HG02571 (cell line): ENCODE measurements around the gene ARID4B.
"Not testable (repeated sequence)": the region's sequence is repeated elsewhere in the genome, so short reads cannot be mapped to it uniquely, and the experiment has no call there.

Experiments
- ATAC-seq: cut with Tn5 transposase; IDR thresholded peaks from one replicate; pipeline ENCODE4 v1.9.1; 2021; ENCODE audit warnings: mild to moderate bottlenecking, moderate library complexity; ENCODE audit not compliant: unreplicated experiment

The ARID4B gene

DNA sequence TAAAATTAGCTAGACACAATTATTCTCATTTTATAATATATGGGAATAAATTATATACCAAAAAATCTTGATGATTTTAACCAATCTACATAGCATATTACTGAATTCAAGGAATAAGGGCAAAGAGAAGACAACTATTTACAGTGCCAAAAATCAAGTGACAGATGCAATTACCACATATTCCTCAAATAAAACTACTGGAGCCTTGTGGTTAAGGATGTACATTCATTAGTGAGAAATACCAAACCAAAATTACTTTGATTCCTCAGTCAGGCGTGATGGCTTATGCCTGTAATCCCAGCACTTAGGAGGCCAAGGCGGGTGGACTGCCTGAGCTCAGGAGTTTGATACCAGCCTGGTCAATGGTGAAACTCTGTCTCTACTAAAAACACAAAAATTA, 98.1 kb downstream of the ARID4B start:
- no peak for ATAC-seq

DNA sequence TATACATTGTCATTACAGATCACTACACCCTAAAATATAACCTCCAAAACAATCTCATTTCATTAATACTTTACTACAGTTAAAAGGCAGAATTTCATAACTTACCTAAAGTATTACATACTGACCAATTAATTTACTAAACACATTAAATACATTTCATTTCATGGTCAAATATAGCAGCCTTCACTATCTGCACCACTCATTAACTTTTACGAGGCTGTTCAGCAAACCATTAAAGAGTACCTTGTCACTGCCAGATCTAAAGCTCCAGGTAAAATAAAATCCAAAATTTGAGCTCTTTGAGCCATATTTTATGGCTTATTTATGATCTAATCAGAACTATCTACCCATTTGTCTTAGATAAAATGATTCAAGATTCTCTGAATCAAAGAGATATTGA, 100.6 kb downstream of the ARID4B start:
- ATAC-seq = no peak

DNA sequence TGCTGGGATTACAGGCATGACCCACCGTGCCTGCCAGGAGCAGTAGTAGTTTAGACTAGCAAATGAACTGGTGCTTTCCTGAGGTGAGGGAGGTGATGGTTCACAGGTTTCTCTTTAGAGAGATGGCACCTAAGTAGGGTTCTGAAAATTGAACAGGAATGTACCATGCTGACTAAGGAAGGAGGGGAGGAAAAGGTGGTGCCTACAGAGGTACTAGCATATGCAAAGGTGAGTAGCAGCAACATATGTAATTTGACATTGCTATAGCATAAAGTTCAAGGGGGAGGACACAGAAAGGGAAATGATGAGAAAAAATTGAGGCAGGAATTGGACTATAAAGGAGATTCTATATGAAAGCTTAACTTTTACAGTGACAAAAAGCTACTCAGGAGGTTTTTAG, 101.0 kb downstream of the ARID4B start:
- no peak for ATAC-seq

DNA sequence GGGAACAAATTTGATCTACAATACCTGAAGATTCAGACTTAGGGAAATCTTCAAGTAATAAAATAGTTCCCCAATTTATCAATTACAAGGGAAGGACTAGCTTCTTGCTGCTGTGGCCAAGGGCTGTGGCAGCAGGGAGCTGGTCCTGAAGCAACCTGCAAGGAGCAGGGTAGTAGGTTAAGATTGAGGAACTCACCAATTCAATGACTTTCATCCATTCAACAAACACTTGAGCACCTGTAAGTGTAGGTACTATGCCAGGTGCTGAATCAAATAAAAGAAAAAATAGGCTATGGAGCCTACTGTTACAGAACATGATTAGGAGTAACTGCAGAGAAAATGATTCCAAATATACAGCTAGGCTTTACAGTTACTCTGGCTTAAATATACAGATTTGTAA, 102.7 kb downstream of the ARID4B start:
- ATAC-seq = no peak

DNA sequence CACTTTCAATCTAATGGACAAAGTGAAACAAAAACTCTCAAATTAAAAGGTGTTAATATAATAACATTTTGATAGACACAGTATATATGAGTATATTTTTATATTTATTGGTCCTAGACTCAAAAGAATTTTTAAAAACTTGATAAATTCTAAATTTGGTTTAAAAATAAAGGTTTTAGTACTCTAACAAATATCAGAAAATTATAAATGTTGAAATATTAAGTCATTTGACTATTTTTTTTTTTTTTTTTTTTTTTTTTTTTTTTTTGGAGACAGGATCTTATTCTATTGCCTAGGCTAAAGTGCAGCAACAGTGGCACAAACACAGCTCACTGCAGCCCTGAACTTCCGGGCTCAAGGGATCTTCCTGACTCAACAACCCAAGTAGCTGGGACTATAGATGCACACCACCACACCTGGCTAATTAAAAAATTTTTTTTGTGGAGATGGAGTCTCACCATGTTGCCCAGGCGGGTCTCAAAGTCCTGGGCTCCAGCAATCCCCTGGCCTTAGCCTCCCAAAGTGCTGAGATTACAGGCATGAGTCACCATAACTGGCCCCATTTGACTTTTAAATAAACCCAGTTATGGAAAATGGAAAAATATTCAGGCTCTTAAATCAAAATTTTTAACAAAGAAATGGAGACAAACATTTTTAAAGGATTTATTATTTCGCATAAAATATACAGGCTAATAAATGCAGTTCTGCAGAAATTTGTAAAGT, 106.2 kb downstream of the ARID4B start:
- ATAC-seq = no peak

DNA sequence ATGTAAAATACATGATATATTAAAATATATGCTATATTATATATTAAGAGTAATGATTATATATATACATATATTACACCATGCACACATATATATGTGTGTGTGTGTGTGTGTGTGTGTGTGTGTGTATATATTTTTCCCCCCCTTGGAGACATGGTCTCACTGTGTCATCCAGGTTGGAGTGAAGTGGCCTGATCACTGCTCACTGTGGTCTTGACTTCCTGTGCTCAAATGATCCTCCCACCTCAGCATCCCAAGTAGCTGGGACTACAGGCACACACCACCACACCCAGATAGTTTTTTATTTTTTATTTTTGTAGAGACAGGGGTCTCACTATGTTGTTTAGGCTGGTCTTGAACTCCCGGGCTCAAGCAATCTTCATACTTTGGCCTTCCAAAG, 112.5 kb downstream of the ARID4B start:
- no peak for ATAC-seq

DNA sequence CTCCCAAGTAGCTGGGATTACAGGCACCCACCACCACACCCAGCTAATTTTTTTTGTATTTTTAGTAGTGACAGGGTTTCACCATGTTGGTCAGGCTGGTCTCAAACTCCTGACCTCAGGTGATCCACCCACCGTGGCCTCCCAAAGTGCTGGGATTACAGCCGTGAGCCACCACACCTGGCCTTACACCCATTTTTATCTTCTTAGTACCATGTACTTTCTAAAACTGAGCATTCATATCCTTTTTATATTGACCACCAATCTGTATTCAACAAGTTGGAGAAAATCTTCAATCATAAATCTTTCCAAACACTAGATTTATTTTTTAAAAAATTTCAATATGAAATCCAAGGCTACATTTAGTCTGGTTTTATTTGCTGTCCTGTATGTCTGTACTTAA, 113.0 kb downstream of the ARID4B start:
- ATAC-seq = not testable (repeated sequence)

DNA sequence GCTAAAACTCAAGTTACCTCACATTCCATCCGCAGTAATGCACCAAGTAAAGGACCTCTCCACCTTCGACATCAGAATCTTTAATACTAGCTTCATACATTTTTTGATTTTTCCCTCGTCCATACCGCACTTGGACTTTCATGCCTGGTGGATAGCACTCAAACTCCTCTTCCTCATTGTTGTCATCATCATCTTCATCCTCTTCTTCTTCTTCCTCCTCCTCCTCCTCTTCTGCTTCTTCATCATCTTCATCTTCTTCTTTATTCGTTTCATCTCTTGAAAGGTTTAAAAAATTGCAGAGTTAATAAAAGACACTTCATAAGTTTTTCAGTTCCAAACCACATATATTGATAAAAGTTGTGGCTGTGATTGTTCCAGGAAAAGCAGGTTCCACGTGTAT, 114.2 kb downstream of the ARID4B start:
- no peak for ATAC-seq

DNA sequence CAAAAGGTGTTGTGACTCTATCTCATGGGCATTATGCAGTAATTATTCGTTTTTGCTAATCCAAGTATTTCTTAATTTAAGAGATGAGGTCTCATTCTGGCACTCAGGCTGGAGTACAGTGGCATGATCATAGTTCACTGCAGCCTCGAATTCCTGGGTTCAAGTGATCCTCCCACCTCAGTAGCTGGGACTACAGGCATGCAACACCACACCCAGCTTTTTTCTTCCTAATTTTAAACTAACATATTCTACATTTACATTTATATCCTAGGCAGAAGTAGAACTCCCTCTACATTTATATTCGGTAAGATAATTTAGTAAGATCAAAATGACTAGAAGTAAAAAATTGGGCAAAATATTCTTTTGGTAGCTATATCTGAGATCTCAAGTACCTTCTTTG, 116.5 kb downstream of the ARID4B start:
- ATAC-seq = no peak

DNA sequence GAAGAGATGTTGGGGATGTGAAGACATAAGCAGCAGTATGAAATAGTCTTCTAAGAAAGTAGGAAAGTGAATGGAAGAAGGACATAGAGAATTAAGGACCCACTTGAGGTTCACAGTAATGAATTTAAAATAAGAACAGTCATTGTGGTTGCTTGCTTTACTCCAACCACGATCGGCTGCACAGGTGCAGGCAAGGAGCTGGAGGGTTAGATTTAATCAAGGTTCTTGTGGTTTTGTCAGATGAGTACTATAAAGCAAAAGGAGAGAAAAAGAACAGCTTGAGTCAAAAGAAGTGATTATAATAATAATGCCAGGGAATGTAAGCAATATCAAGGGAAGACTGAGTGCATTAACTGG, 120.8 kb downstream of the ARID4B start:
- ATAC-seq = no peak

DNA sequence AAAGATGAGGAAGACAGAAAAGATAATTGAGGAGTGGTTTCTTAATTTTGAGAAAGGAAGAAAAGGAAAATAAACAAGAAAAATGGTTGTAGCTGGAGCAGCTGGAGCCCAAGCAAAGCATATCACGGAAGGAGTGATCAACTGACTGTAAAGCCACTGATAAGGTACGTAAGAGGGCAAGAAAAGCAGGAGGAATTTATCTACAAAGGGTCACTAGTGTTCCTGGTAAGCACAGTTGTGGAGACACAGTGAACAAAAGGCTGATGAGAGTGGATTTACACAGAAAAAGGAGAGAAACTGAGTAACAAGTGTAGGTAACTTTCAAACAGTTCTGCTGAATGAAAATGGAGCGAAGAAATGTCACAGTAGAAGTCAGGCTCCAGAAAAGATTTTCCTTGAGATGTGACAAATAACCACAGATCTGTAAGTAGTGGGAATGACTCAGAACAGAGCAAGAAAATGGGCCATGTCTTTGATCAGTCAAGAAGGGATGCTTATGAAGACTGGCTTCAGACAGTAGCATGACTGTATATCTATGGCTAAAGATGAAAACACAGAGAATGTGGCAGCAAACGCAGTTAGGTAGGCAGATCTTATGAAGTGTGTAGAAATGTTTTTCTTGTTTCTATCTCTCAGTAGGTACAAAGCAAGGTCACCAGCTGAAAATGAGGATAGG, 121.3 kb downstream of the ARID4B start:
- no peak for ATAC-seq

DNA sequence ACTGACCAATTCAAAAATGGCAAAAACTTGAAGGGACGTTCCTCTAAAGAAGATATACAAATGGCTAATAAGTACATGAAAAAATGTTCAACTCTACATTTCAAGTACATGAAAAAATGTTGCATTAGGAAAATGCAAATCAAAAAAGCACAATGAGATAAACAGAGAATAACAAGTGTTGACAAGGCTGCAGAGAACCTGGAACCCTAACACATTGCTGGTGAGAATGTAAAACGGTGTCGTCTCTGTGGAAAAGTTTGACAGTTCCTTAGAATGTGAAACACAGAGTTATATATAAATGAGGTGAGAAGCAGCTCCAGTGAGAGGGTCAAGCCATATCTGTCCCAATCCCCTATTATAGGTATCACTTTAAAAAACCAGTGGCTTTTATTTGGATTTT, 122.3 kb downstream of the ARID4B start:
- ATAC-seq = no peak

DNA sequence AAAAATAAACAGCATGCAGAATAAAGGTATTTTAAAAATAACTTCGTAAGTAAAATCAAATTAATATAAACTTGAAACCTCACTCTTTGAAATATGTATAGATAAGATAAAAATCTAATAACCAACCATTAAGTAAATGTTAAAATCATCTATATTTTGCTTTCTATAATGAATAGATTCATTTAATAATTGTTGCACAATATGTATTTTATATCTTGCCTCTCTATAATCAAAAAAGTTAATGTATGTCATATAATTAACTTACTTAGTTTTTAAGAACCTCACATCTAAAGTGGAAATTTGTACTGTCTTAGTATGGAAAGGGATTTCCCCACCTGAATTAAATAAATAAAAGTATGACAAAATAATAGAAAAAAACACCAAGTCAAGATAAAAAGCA, 124.6 kb downstream of the ARID4B start:
- no peak for ATAC-seq

DNA sequence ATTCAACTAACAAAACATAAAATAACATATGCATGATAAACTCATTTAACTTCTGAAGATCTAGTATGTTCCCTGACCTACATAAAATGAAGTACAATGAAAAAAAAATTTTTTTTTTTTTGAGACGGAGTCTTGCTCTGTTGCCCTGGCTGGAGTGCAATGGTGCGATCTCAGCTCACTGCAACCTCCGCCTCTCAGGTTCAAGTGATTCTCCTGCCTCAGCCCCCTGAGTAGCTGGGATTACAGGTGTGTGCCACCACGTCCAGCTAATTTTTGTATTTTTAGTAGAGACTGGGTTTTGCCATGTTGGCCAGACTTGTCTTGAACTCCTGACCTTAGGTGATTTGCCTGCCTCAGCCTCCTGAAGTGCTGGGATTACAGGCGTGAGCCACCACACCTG, 125.5 kb downstream of the ARID4B start:
- not testable (repeated sequence) for ATAC-seq

DNA sequence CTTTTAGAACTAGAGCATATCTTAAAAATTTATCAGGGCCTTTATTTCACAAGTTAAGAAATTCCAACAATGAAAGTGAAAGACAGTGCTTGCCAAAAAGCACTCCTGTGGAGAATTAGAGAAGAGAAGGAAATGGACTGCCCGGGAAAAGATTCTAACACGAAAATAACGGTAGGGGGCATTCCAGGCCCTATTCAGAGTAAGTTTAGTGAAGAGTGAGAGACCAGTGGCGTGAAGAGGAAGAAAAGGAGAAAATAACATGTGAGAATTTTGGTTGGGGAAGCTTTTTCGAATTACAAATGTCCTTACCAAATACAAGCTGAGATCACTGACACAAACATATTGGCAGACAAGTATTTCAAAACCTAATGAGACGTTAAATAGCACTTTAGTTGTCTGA, 128.5 kb downstream of the ARID4B start:
- no peak for ATAC-seq

DNA sequence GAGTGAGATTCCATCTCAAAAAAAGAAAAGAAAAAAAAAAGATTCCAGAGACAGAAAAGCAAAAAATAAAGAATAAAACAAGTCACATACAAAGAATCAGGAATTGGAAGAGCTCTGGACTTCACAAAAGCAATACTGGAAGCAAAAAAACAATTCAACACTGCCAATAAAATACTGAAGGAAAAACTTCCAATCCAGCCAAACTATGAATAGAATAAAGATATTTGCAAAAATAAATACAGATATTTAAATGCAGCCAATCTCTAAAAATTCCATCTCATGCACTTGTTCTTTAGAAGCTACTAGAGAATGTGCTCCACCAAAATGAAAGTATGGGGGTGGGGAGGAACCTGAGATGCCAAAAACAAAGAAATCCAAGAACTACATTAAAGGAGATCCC, 137.5 kb downstream of the ARID4B start:
- ATAC-seq = no peak

DNA sequence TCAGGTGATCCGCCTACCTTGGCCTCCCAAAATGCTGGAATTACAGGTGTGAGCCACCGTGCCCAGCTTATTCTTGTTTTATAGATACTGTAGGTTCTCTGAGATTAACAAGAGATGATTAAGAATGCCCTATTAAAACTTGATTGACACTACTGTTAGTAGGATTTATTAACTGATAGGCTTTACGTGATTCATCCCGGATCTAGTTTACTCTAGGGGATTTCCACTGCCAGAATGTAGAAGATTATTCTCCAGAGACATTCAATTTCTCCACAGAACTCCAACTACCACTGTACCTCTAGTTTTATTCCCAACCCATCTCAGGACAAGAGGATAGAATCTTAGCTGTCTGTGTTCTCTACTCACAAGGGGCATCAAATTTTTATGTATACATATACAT, 140.7 kb downstream of the ARID4B start:
- no peak for ATAC-seq

DNA sequence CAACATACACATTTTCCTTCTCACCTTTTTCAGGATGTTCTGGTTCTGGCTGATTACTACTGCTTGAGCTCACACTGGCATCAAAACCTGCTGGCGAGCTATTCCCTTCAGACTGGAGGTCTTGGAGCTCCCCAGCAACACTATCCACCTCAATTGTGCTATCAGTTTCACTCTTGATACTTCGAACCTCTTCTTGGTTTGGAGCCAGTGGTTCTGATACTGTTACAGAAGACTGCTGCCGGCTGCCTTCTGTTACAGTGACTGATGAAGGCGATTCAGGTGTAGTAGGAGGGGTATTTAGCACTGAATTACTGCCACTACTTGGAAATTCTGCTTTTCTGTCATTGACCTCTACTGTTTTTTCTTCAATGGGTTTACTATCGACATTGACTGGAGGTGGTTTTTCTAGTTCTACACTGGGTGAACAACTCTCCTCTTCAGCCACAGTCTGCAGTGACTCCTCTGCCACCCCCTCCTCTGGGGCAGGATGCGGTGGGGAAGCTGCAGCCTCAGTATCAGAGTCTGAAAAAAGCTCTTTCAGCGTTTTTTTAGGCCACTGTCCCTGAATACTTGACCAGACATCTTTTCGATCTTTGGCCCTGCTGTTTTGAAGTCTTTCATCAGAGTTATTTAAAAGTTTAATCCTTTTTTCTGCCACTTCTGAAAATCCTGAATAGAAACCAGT, 146.3 kb downstream of the ARID4B start:
- no peak for ATAC-seq

DNA sequence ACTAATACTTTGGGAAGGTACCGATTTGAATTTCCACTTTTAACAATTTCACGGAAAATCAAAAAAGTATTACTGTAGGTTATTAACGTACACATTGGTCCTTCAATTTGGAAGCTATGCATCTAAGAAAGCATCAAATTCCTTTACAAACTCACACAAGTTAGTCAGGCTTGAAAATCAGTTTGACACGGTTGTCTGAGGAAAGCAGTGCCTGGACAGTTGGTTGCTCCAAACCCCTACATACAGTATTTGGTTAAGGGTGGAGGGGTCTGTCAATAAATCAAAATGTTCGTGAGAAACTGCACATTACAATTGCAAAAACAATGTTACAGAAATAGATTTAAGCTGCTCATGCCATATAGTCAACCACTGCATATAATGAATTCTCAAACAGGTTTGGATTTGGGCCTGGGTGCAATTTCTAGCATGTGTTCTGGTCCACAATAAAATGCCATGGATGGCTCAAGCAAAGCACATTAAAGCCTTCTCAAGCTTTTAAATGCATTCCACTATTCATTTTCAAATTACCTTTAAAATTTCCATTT, 147.0 kb downstream of the ARID4B start:
- no peak for ATAC-seq

DNA sequence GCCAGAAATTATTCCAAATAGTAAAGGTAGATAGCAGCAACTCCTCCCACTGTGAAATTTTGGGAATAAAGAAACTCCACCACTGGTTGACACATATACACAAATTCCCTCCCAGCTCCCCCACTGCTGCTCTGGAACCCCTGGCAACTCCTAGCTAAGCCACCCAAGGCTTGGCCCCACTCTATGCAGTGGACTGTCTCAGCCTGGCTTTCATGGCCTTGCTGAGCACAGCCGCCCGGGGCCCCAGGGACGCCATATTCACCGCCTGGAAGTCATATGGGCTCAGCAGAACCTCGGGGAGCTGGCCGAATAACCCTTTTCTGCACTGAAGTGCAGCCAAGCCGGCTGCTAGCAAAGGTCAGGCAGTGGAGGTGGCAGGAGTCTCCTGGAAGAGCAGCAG, 151.5 kb downstream of the ARID4B start:
- no peak for ATAC-seq

DNA sequence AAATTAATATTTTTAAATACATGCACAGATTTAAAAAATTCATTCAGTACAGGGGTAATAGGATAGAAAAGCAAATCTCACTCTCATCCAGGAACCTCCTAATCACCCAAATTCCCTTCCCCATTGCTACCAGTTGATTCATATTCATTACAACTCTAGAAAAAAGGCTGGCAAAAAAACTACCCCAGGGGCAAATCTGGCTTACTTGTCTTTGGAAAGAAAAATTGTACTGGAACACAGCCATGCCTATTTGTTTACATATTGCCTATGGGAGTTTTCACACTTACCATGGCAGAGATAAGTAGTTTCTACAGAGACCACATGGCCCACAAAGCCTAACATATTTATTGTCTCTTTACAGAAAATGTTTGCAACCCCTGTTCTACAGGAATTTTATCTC, 158.0 kb downstream of the ARID4B start:
- ATAC-seq = no peak

DNA sequence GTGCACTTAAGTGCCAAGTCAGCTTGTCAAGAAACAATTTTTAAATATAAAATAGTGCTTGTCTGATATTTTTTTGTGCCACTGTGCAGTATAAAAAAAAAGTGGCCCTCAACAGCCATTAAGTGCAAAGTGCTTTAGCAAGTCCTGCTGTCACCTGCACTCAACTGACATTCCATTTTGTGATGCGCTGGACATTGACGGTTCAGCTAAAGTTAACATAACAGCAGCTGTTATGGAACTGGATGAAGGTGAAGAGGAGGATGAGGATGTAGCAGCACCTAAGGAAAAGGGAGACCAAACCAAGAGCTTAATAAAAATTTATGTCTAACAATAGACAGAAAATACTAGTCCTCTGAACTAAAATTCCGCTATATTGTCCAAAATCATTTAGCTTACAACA, 159.6 kb downstream of the ARID4B start:
- ATAC-seq = no peak
